ENCODE data around the gene SIX5. TPM values are rescaled to one million over a fixed set of nuclear protein-coding genes. Genes with fewer than 3 reads are reported as not detected.

Gene SIX5
- polyA plus RNA-seq, 2 of the 4 experiments (the other 2 are of a cell fraction) = 8.9 to 24.7 TPM

DNA sequence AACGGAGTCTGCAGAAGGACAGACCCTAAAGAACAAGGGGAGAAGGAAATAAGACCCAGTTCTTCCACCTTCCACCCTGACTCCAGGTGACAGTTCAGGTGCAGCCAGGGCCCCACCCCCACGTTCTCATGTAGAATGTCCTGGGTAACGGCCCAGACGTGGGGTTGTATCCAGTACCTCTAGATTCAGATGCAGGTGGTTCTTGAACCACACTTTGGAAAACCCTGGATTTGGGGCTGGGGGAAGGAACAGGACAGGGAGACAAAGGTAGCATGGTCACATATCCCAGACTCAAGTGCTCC lies 11.0 kb upstream of the SIX5 start:
- peaks cover 56% of the 10 kb centered on the region for H3K4me1 ChIP-seq
- no peaks in the 10 kb centered on the region for H3K9me3 ChIP-seq
- peak overlapping the region; percentile 90 to 96; a peak in 5 of 6 replicates for H3K27ac ChIP-seq
- FAIRE-seq (no peak), ATAC-seq (no peak), DNase-seq (ENCODE audit: low read depth in 1 of 2, low spot score in 1 of 2) (no peak)
- ChIA-PET POLR2A (no interaction called here), CTCF (interaction anchor here (62.0 to 74.3 kb wide), 2 partner anchors 5 to 28 kb away, joined by 2204 read pairs; partner anchors contain the start of genes DMPK, DMWD, RSPH6A and SIX5)
- peak overlapping the region; percentile 88 for H3K4me2 ChIP-seq
- TF ChIP-seq NR3C1 (IDR thresholded peaks at IDR 0.05) (no peak), USF2 (IDR thresholded peaks at IDR 0.05) (no peak), CHD4 (IDR thresholded peaks at IDR 0.05; ENCODE audit: borderline replicate concordance) (no peak), MAFK (IDR thresholded peaks at IDR 0.05; ENCODE audit: partially characterized antibody) (no peak), KDM1A (IDR thresholded peaks at IDR 0.05; ENCODE audit: low read depth) (no peak), TP53 (CRISPR knock-in tag; IDR thresholded peaks at IDR 0.05) (no peak), HOXB5 (CRISPR knock-in tag; IDR thresholded peaks at IDR 0.05) (no peak), ESRRA (IDR thresholded peaks at IDR 0.05; ENCODE audit: borderline replicate concordance, low read length) (no peak), GATA3 (IDR thresholded peaks at IDR 0.05; ENCODE audit: borderline replicate concordance) (no peak), ZFP36 (IDR thresholded peaks at IDR 0.05; ENCODE audit: borderline replicate concordance, partially characterized antibody) (no peak), REST (IDR thresholded peaks at IDR 0.05) (no peak), CBX2 (IDR thresholded peaks at IDR 0.05; ENCODE audit: borderline replicate concordance, low read depth) (no peak), SREBF2 (IDR thresholded peaks at IDR 0.05) (no peak), KDM5A (IDR thresholded peaks at IDR 0.05) (no peak)
- TF ChIP-seq, protein P1, sequence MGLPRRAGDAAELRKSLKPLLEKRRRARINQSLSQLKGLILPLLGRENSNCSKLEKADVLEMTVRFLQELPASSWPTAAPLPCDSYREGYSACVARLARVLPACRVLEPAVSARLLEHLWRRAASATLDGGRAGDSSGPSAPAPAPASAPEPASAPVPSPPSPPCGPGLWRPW (IDR thresholded peaks at IDR 0.05) = no peak
- TF ChIP-seq, protein P2, sequence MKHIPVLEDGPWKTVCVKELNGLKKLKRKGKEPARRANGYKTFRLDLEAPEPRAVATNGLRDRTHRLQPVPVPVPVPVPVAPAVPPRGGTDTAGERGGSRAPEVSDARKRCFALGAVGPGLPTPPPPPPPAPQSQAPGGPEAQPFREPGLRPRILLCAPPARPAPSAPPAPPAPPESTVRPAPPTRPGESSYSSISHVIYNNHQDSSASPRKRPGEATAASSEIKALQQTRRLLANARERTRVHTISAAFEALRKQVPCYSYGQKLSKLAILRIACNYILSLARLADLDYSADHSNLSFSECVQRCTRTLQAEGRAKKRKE (CRISPR knock-in tag; IDR thresholded peaks at IDR 0.05; ENCODE audit: low read depth) = no peak
- WGBS (ENCODE audit: missing lambda C conversion rate) = 72% methylated on average over 4 of the region's 4 CpGs
- peak overlapping the region; percentile 18; the same call in 1 of the 3 replicates for H3K4me3 ChIP-seq

DNA sequence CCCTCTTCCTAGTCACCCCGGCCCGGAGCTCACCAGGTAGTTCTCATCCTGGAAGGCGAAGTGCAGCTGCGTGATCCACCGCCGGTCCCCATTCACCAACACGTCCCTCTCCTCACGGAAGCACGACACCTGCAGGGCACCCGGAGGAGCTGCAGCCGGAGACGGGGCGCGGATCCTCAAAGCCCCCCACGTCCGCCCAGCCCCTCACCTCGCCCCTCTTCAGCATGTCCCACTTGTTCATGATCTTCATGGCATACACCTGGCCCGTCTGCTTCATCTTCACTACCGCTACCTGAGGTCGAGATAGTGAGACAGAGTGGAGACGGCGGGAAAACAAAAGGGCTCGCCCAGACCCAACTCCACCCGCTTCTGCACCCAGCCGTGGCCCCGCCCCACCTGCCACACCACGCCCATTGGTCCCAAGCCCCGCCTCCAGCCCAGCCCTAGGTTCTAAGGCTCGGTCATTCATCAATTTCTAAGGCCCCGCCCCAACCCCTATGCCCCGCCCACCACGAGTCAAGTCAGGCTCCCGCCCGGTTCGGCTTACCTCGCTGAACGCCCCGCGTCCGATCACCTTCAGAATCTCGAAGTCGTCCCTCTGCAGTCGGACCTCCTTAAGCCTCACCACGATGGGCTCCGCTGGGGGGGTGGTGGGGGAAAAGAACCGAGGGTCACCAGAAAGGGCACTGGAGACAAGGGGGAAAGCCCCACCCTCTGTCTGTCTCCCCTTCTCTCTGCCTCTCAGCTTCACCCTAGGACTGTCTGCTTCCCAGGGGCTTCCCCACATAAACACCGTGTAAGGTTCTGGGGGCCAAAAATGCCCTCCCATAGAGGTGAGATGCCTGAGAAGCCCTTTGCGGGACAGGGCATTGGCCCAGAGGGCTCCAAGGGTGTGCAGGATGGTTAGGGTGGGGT lies 10.4 kb upstream of the SIX5 start:
- WGBS (ENCODE audit: missing lambda C conversion rate) = 17% methylated on average over 34 of the region's 48 CpGs
- peak; percentile 37 to 76 for ATAC-seq
- Histone ChIP-seq H3K9me3 (no peaks in the 10 kb centered on the region), H3K4me3 (peak overlapping the region; percentile 35), H3K27ac (peak overlapping the region; percentile 90 to 96; a peak in 5 of 6 replicates), H3K4me1 (peaks cover 55% of the 10 kb centered on the region), H3K4me2 (peak overlapping the region; percentile 88)
- DNase-seq (ENCODE audit: low read depth in 1 of 2, low spot score in 1 of 2) = peak; percentile 94 to 95
- peak; percentile 72 for FAIRE-seq
- CTCF ChIA-PET = interaction anchor here (0.6 to 74.3 kb wide), 11 partner anchors 5 to 108 kb away, joined by 3 to 2204 read pairs (median 4); partner anchors contain the start of genes DMPK, DMWD, MEIOSIN and RSPH6A
- POLR2A ChIA-PET = interaction anchor here (0.6 to 1.2 kb wide), 3 partner anchors 10 to 43 kb away, joined by 3 to 20 read pairs (median 5); partner anchors contain the start of genes DMWD and SIX5
- TF ChIP-seq ZFP36 (IDR thresholded peaks at IDR 0.05; ENCODE audit: borderline replicate concordance, partially characterized antibody) (no peak), NPAS2 (CRISPR knock-in tag; IDR thresholded peaks at IDR 0.05; ENCODE audit: borderline replicate concordance) (no peak), ESRRA (IDR thresholded peaks at IDR 0.05; ENCODE audit: borderline replicate concordance, low read length) (no peak), FOSB (CRISPR knock-in tag; IDR thresholded peaks at IDR 0.05) (no peak), CHD4 (IDR thresholded peaks at IDR 0.05; ENCODE audit: borderline replicate concordance) (no peak), CEBPB (IDR thresholded peaks at IDR 0.05) (no peak), MYC (IDR thresholded peaks at IDR 0.05; ENCODE audit: borderline replicate concordance, low read length) (no peak), RARB (CRISPR knock-in tag; IDR thresholded peaks at IDR 0.05) (no peak), PHF8 (IDR thresholded peaks at IDR 0.05; ENCODE audit: borderline replicate concordance, low read depth) (no peak), REST (IDR thresholded peaks at IDR 0.05) (no peak), ZC3H11A (IDR thresholded peaks at IDR 0.05) (no peak), POLR2A (IDR thresholded peaks at IDR 0.05; ENCODE audit: low read length) (no peak), BHLHE40 (IDR thresholded peaks at IDR 0.05; ENCODE audit: low read depth, low read length) (no peak)
- TF ChIP-seq, protein P2 (CRISPR knock-in tag; IDR thresholded peaks at IDR 0.05; ENCODE audit: low read depth) = no peak

Measured in A549 (cell line).